Progenitor cell of endocrine pancreas (in vitro differentiated cells): ENCODE data around the gene BMP8B. TPM values are rescaled to one million over a fixed set of nuclear protein-coding genes. Genes with fewer than 3 reads are reported as not detected.
A peak's percentile ranks its signal among the peaks of the same experiment; 100 is the strongest.
"Not testable (repeated sequence)": the region's sequence is repeated elsewhere in the genome, so short reads cannot be mapped to it uniquely, and the experiment has no call there.

Experiments
- DNase-seq: peaks from one replicate; pipeline ENCODE4 v3.0.0; 2021; ENCODE audit warnings: low spot score; ENCODE audit not compliant: unreplicated experiment
- H3K27ac Mint-ChIP-seq: 2 replicates; pipeline ENCODE4 v1.8.0; 2021; ENCODE audit warnings: mild to moderate bottlenecking, moderate library complexity, mixed read lengths
- H3K27me3 Mint-ChIP-seq: 2 replicates; pipeline ENCODE4 v1.8.0; 2021; ENCODE audit warnings: mixed read lengths
- H3K36me3 Mint-ChIP-seq: 2 replicates; pipeline ENCODE4 v1.8.0; 2022; ENCODE audit warnings: mixed read lengths; ENCODE audit not compliant: insufficient read depth
- H3K4me1 Mint-ChIP-seq: 2 replicates; pipeline ENCODE4 v1.8.0; 2021; ENCODE audit warnings: low read depth, mixed read lengths
- H3K4me3 Mint-ChIP-seq: 2 replicates; pipeline ENCODE4 v1.8.0; 2021; ENCODE audit warnings: low read depth, mild to moderate bottlenecking, moderate library complexity, mixed read lengths
- H3K9me3 Mint-ChIP-seq: 2 replicates; pipeline ENCODE4 v1.8.0; 2021; ENCODE audit warnings: low read depth, mixed read lengths
- CTCF ChIP-seq: fragments of 200-600 bp; sonication (generic); IDR thresholded peaks from one replicate; pipeline ENCODE4 v1.5.0; 2021; ENCODE audit warnings: antibody characterized with exemption, mild to moderate bottlenecking; ENCODE audit not compliant: unreplicated experiment
- total RNA-seq: library from RNA; stranded (reverse); gene quantifications from 2 replicates; pipeline ENCODE4 v1.2.1, GENCODE V29; 2021

Gene BMP8B
- total RNA-seq, 1 donor from 2014 or later: 0.91 TPM

- Mint-ChIP-seq H3K27me3 (peaks cover 5% of the 10 kb centered on the region), H3K4me1 (peaks cover 13% of the 10 kb centered on the region), H3K36me3 (no peaks in the 10 kb centered on the region), H3K27ac (no peak overlapping the region), H3K9me3 (no peaks in the 10 kb centered on the region), H3K4me3 (no peak overlapping the region)
- TF ChIP-seq CTCF: no peak
- no peak for DNase-seq
These were observed 38.5 kb upstream of the BMP8B start for GRCh38 chr1:39827201-39827600.

- TF ChIP-seq CTCF: no peak
- peaks cover 13% of the 10 kb centered on the region for H3K4me1 Mint-ChIP-seq
- H3K27me3 Mint-ChIP-seq: peaks cover 7% of the 10 kb centered on the region
- no peak overlapping the region for H3K4me3 Mint-ChIP-seq
- H3K27ac Mint-ChIP-seq: peak overlapping the region; percentile 30
- no peaks in the 10 kb centered on the region for H3K36me3 Mint-ChIP-seq
- no peaks in the 10 kb centered on the region for H3K9me3 Mint-ChIP-seq
- DNase-seq: no peak
These were observed 37.9 kb upstream of the BMP8B start for GRCh38 chr1:39826583-39826982.

- no peak overlapping the region for H3K27ac Mint-ChIP-seq
- no peak for TF ChIP-seq CTCF
- DNase-seq: no peak
- peaks cover 10% of the 10 kb centered on the region for H3K27me3 Mint-ChIP-seq
- no peaks in the 10 kb centered on the region for H3K36me3 Mint-ChIP-seq
- no peaks in the 10 kb centered on the region for H3K9me3 Mint-ChIP-seq
- no peak overlapping the region for H3K4me3 Mint-ChIP-seq
- peaks cover 13% of the 10 kb centered on the region for H3K4me1 Mint-ChIP-seq
These were observed 36.8 kb upstream of the BMP8B start for GRCh38 chr1:39825432-39825941.

- H3K9me3 Mint-ChIP-seq, H3K27ac Mint-ChIP-seq, H3K4me1 Mint-ChIP-seq, H3K27me3 Mint-ChIP-seq, H3K4me3 Mint-ChIP-seq, H3K36me3 Mint-ChIP-seq, DNase-seq: not testable (repeated sequence)
These were observed 34.8 kb upstream of the BMP8B start for GRCh38 chr1:39823450-39823849.

GRCh38 chr1:39822146-39822545 lies 33.5 kb upstream of the BMP8B start:
- H3K27me3 Mint-ChIP-seq: peaks cover 8% of the 10 kb centered on the region
- H3K4me3 Mint-ChIP-seq: no peak overlapping the region
- H3K4me1 Mint-ChIP-seq: peaks cover 5% of the 10 kb centered on the region
- H3K27ac Mint-ChIP-seq: no peak overlapping the region
- TF ChIP-seq CTCF: no peak
- no peak for DNase-seq
- no peaks in the 10 kb centered on the region for H3K36me3 Mint-ChIP-seq
- H3K9me3 Mint-ChIP-seq: no peaks in the 10 kb centered on the region

- DNase-seq: no peak
- H3K27ac Mint-ChIP-seq: no peak overlapping the region
- peaks cover 22% of the 10 kb centered on the region for H3K27me3 Mint-ChIP-seq
- no peaks in the 10 kb centered on the region for H3K36me3 Mint-ChIP-seq
- H3K9me3 Mint-ChIP-seq: no peaks in the 10 kb centered on the region
- TF ChIP-seq CTCF: no peak
- no peaks in the 10 kb centered on the region for H3K4me1 Mint-ChIP-seq
- H3K4me3 Mint-ChIP-seq: no peak overlapping the region
These were observed 30.6 kb upstream of the BMP8B start for GRCh38 chr1:39819091-39819812.
